CD4-positive, alpha-beta T cell treated with Interleukin-15 for 4 hours (primary cell): ENCODE measurements around the gene COPS9.

ENCODE experiments used
- DNase-seq: peaks from one replicate; pipeline ENCODE4 v3.0.0-alpha.2; 2020; ENCODE audit warnings: low spot score

Gene COPS9

DNA sequence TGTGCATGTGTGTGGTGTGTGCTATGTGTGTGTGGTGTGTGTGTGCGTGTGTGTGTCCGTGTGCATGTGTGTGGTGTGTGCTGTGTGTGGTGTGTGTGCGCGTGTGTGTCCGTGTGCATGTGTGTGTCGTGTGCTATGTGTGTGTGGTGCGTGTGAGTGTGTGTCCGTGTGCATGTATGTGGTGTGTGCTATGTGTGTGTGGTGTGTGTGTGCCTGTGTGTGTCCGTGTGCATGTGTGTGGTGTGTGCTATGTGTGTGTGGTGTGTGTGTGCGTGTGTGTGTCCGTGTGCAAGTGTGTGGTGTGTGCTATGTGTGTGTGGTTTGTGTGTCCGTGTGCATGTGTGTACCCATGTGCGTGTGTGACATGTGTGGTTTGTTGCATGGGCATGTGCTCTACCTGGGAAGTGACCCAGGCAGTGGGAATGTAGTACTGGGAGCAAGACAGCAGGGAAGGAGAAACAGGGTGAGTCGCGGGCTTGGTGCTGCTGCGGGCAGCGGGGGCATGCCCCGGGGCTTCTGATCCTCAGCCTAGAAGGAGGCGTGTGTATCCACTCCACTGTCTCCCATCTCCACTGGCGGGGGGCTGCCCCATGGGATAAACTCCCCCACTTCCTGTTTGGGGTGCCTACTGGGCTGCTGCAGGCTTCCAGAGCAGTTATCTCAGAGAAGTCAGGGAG, 11.9 kb upstream of the COPS9 start:
- DNase-seq, result no peak

GRCh38 chr2:240147382-240147781, 11.3 kb upstream of the COPS9 start:
- DNase-seq, result no peak

GRCh38 chr2:240146627-240147278, 10.6 kb upstream of the COPS9 start:
- no peak for DNase-seq

GRCh38 chr2:240146141-240146561, 10.0 kb upstream of the COPS9 start:
- DNase-seq, result no peak

GRCh38 chr2:240145461-240145860, 9.4 kb upstream of the COPS9 start:
- no peak for DNase-seq

DNA sequence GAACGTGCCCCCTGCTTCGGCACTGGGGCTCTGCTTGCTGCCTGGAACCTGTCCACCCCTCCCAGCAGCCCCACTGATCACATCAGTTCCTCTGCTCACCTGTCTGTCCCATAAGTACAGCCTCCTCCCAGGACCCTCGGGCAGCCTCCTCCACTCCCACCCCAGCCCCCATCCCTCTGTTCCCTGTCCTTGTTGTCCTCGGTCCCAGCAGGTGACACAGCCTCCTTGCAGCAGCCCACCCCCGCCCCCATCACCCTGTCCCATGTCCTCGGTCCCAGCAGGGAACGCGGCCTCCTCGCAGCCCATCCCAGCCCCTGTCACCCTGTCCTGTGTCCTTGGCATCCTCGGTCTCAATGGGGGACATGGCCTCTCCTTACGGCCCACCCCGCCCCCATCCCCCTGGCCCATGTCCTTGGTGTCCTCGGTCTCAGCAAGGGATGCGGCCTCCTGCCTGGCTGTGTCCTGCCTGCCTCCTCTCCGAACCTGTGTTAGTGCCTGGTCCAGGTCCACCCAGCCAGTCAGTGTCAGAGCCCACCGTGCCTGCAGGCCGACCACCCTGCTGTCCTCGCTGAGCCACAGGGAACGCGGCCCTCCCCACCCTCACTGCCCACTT, 8.7 kb upstream of the COPS9 start:
- no peak for DNase-seq

DNA sequence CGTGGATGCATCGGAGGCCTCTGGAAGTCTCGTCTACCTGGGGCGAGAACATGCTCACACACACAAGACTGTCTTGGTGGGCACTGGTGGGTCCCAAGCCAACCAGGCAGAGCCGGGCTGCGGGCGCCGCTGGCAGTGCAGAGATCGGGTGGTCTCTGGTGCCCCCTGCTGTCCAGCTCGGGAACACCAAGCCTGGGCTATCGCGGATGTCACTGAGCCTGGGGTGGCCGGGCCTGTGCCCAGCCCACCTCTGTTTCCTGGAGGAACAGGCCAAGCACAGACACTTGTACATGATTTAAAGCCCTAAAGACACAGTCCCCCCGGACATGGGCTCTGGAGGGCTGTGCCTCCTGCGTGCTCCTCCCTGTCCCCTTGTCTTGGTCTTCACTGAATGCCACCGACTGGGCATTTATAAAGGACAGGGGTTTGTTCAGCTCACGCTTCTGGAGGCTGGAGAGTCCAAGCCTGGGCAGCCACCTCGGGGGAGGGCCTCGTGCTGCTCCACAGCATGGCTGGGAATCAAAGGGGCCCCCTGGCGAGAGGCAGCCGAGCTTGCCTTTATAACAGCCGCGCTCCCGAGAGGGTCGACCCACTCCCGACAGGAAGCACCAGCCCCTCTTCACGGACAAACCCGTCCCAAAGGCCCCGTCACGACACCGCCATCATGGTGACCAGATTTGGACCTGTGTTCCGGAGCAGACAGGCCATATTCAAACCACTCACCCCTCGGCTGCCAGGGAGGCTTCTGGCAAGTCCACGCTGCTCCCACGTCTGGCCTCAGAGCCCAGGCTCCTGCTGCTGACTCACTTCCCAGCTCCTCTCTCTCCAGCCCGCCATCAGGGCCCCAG, 7.9 kb upstream of the COPS9 start:
- DNase-seq, result peak; percentile 76

DNA sequence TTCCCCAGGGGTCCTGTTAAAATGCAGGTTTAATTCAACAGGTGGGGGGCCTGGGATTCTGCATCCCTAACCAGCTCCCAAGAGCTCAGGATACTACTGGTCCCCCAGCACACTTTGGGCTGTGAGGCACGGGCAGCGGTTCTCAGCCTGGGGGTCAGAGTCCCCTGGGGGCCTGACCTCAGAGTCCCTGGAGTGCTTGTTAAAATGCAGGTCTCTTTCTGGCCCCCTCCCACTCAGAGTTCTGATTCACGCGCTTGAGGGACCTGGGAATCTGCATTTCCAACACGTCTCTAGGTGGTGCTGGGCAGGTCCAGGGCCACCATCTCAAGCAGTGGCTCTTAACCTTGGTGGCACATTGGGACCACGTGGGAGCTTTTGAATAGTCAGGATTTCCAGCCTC, 7.2 kb upstream of the COPS9 start:
- DNase-seq, result no peak

- DNase-seq, result no peak
Measured at GRCh38 chr2:240142859-240143258, 6.8 kb upstream of the COPS9 start.

DNA sequence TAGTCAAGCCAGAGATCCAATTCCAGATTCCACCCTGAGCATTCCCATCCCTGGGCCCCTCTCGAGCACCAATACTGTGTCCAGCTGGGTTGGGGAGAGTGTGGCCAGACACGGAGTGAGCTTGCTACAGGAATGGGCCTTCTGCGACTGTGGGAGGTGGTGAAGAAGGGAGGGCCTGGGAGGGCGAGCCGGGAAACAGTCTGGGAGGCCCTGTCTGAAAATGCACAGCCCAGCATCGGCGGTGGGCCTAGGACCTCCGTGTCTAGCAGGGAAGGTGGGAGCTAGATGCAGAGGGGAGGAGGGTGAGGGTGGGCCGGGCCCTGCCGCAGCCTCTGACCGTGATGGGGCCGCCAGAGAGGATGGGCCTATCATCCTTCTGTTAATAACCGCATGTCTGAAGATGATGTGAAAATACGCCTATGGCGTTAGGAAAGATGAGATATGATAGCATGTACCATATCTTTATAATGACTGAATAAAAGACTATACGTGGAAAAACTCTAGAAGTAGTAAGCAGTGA, 6.2 kb upstream of the COPS9 start:
- no peak for DNase-seq

DNA sequence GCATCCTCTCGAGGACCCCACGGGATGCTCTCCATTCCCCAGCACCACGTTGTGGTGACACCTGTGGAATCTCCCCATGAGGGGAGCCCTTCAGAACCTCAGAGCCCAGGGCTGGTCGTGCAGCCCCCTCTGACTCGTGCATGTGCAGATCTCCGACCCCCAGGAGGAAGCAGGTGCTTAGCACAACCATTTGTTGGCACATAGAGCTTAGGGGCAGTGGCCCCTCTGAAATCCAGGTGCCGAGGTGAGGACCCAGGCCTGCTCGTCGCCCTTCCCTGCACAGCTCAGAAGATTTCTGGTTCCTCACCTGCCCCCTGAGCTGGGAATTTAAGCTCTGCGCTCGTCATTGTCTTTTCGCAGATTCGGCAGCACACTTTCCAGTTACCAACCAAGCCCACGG, 5.6 kb upstream of the COPS9 start:
- DNase-seq, result no peak

DNA sequence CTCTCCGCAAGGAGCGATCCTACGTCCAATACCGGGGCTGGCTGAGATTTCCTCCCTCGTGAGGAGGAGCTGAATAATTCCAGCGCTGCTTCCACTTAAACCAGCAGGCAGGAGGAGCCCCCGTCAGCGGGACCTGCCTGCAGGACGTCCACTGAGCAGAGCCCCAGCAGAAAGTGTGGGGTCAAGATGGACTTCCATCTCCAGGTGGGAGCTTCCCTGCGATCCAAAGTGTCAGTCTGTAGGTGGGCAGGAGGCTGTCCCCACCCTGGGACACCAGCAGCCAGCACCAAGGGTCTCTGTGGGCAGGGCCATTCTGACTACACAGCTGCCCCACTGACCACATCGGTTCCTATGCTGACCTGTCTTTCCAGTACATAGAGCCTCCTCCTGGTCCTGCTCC, 4.8 kb upstream of the COPS9 start:
- DNase-seq, result no peak

GRCh38 chr2:240140511-240140910, 4.4 kb upstream of the COPS9 start, which contains the start of gene OTOS:
TSS of gene OTOS (minus strand) at chr2:240140658. CDS start at chr2:240140326, 332 bp downstream.
- DNase-seq, result no peak

- no peak for DNase-seq
Measured at GRCh38 chr2:240139666-240140393, 3.7 kb upstream of the COPS9 start.

DNA sequence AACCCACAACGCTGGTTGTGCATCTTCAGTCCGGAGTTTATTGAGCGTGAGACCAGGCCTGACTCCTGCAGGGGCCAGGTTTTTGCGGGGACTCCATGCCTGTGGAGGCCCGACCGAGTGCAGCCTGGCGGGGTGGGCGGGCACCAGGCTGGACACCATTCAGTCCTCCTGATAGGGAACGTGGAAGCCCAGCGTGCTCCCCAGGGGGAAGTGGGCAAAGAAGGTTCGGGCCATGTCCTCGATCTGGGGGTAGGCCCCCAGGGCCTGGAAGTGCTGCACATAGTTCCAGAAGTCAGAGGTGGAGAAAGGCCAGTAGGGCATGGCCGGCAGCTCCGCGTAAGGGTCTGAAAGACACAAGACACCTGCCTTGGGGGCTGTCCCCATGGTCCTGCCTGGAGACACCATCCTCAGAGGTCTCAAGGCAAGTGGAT, 2.9 kb upstream of the COPS9 start:
- no peak for DNase-seq

GRCh38 chr2:240138254-240138984, 2.3 kb upstream of the COPS9 start:
- DNase-seq, result no peak

GRCh38 chr2:240137596-240138253, 1.6 kb upstream of the COPS9 start:
- no peak for DNase-seq

GRCh38 chr2:240136671-240137292, 677 bp upstream of the COPS9 start:
- DNase-seq, result no peak

GRCh38 chr2:240135706-240136012, 446 bp downstream of the COPS9 start:
- DNase-seq, result no peak

DNA sequence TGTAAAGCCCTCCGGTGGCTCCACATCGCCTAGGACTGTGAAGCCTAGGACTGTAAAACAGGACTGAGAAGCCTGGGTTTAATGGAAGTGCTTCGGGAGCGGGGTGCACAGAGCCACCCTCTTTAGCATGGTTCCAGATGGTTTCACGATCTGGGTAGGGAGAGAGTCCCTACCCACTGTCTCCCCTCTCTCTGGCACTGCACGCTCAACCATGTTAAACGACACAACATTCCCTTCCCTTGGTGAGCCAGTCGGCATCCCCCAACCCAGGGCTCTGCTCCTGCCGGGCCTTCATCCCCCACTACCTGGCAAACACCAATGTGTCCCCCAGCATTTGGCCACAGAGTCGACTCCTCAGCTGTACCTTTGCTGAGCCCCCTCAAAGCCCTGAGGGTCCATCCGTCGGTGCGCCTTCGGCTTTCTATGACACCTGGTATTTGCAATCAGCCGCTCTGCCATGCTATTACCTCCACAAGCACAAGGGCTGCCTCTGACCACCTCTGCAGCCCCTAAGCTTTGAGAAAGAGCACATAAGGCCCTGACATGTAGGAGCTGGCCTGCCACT, 1.1 kb downstream of the COPS9 start:
- DNase-seq, result no peak
